ENCODE measurements around the gene SF3B3.

The SF3B3 gene

DNA sequence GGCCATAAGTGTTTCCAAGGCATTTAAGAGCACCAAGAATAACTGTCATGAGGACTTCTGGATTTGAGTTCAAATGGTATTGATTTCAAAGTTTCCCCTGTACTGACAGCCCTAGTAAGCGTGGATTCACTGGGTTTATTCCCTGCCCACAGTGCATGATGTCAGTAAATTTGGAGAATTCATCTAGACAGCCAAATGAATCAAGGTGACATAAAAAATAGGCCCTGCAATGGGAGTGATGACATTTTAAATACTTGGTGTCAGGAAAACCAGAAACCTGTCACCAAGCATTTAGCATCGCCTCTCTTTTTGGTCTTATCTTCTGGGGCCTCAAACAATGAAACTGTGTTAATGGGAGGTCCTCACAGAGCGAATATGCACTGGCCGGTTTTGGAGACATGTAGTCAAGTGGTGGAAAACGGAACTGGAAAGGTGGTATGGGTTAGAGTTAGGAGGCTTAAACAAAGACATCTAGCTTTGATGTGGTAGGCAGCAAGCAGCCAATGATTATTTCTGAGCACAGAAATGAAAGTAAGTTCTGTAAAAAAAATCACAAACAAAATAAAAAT, 29.3 kb upstream of the SF3B3 start:
- no peak for TF ChIP-seq CTCF (IDR thresholded peaks at IDR 0.05; ENCODE audit: low read depth, low read length)
- H3K4me3 ChIP-seq (ENCODE audit: low read depth, low read length) = no peak overlapping the region

- no peak for TF ChIP-seq CTCF (IDR thresholded peaks at IDR 0.05; ENCODE audit: low read depth, low read length)
Observed at GRCh38 chr16:70494777-70495176, 28.8 kb upstream of the SF3B3 start.

DNA sequence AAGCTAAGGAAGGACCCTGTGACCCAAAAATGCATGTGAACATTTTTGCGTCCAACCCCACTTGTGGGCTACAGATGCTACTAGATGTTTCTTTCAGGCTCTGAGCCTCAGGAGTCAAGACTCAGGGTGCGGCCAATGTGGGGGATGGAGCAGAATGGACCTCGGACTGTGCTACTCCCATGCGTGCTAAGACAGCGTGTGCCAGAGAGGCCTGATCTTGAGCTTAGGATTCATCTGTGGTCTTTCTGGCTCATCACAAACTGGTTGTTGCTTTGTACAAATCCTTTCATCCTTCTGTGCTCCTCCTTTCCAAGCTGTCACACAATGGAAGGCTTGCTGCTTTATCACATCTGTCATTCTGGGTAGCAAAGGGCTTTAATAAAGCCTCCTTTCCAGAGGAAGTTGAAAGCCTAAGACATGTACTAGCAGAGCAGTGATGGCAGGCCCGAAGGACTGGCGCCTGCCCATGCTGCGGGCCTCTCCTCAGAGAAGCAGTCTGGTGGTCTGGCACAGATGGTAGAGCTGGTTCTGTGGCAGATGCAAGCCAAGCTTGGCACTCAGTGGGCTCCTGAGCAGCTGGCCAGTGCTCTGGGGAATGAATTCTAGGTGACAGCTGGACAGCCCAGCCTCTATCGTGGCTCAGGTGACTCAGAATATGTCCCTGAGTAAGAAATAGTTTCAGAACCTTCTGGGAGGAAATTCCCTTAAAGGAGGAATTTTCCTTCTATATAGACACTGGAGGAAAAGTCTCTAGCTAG, 28.0 kb upstream of the SF3B3 start:
- TF ChIP-seq CTCF (IDR thresholded peaks at IDR 0.05; ENCODE audit: low read depth, low read length) = no peak
- no peak overlapping the region for H3K4me3 ChIP-seq (ENCODE audit: low read depth, low read length)

More at GRCh38 chr16:70494777-70495176, 28.8 kb upstream of the SF3B3 start:
- H3K4me3 ChIP-seq (ENCODE audit: low read depth, low read length) = no peak overlapping the region

- TF ChIP-seq CTCF (IDR thresholded peaks at IDR 0.05; ENCODE audit: low read depth, low read length) = no peak
- H3K4me3 ChIP-seq (ENCODE audit: low read depth, low read length) = no peak overlapping the region
Observed at GRCh38 chr16:70496513-70496912, 27.1 kb upstream of the SF3B3 start.

DNA sequence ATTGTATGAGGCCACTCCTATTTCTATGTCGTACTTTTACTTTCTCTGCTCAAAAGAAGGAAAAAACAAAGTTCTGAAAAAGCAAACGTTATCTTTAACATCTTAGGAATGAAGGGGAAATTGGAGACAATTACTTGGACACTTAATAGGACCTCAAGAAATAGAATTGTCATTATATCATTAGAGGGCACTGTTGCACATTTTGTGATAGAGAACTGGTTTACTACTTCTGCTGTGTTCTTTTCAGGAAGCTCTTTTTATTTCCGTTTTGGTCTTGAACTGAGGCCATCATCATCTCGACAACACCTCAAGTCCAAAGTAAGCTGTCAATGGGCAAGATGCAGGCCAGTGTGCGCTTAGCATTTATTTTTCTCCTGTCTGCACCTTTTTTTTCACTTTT, 14.9 kb upstream of the SF3B3 start:
- no peak for TF ChIP-seq CTCF (IDR thresholded peaks at IDR 0.05; ENCODE audit: low read depth, low read length)
- no peak overlapping the region for H3K4me3 ChIP-seq (ENCODE audit: low read depth, low read length)

GRCh38 chr16:70510216-70510615, 13.4 kb upstream of the SF3B3 start:
- H3K4me3 ChIP-seq (ENCODE audit: low read depth, low read length) = no peak overlapping the region
- no peak for TF ChIP-seq CTCF (IDR thresholded peaks at IDR 0.05; ENCODE audit: low read depth, low read length)

DNA sequence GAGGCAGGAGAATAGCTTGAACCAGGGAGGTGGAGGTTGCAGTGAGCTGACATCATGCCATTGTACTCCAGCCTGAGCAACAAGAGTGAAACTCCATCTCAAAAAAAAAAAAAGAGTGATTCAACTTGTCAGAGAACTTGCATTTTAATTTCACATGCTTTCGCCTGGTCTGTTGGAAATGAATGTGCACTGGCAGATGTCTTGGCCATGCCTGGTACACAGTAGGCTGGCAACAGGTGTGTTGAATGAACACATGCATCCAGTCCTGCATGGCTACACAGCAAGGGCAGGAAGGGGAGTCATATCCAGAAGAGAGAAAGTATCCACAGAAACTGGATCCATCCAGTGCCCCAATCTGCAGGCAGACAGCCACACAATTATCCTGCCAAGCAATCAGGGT, 11.8 kb upstream of the SF3B3 start:
- TF ChIP-seq CTCF (IDR thresholded peaks at IDR 0.05; ENCODE audit: low read depth, low read length) = no peak
- H3K4me3 ChIP-seq (ENCODE audit: low read depth, low read length) = no peak overlapping the region

Data from WI38 (cell line).